K562 (cell line): ENCODE data around the gene PTPN11. TPM values are rescaled to one million over a fixed set of nuclear protein-coding genes. Genes with fewer than 3 reads are reported as not detected.

ENCODE experiments used
- ATAC-seq: fragments of 200-7000 bp; cut with Tn5 transposase; 3 replicates; pipeline ENCODE4 v1.9.1; 2020; ENCODE audit warnings: moderate library complexity
- BruUV-seq: library from RNA; stranded (reverse); fragments of 400-500 nt; replicated peaks from 2 replicates; lab custom pipeline; 2021; lab: Mats Ljungman, UMichigan
- CTCF ChIA-PET: fragments of 300-600 bp; formaldehyde crosslinking; extraction: SDS; loops from one replicate; lab custom pipeline; 2021; ENCODE audit warnings: low intra/inter-chr PET ratio; lab: Yijun Ruan, JAX
- POLR2A ChIA-PET: fragments of 300-600, 350-650 bp; sonication (Branson Sonifier 250); formaldehyde crosslinking; extraction: SDS; loops from one replicate; lab custom pipeline; 2021; ENCODE audit warnings: antibody characterized with exemption, inconsistent platforms; lab: Yijun Ruan, JAX
- DNase-seq, 4 experiments: peaks; one replicate each; pipeline versions ENCODE4 v3.0.0 to v3.0.0-alpha.2; 2011 to 2018; ENCODE audit warnings: low spot score in 3 of 4, mixed read lengths in 3 of 4; ENCODE audit errors: extremely low read depth in 1 of 4
- FAIRE-seq: peaks from 2 replicates; lab custom pipeline; 2011; peaks lifted over from hg19 to GRCh38; lab: Jason Lieb, UNC
- H2AFZ ChIP-seq: 2 replicates; pipeline ENCODE4 v1.6.0; 2011; ENCODE audit warnings: low read depth, low read length, control low read depth, inconsistent platforms
- H3K27ac ChIP-seq: fragments of 200-600 bp; 3 replicates; pipeline ENCODE4 v1.8.0; 2011; ENCODE audit warnings: low read depth, mild to moderate bottlenecking, control low read depth, inconsistent platforms, low read length, moderate library complexity, mixed read lengths; ENCODE audit errors: extremely low read depth
- H3K27me3 ChIP-seq, 2 experiments: fragments of 300-600 bp in 1 of 2; 2 replicates in 1 of 2; 3 replicates in 1 of 2; pipeline versions ENCODE4 v1.6.0 to v1.8.0; 2011; ENCODE audit warnings: inconsistent platforms in 2 of 2, low read length in 2 of 2, mild to moderate bottlenecking in 1 of 2, mixed read lengths in 1 of 2, moderate library complexity in 1 of 2; ENCODE audit not compliant: control insufficient read depth in 2 of 2, insufficient read depth in 2 of 2
- H3K36me3 ChIP-seq: fragments of 300-600 bp; 3 replicates; pipeline ENCODE4 v1.8.0; 2011; ENCODE audit warnings: mild to moderate bottlenecking, low read length, inconsistent platforms; ENCODE audit not compliant: control insufficient read depth, insufficient read depth
- H3K4me1 ChIP-seq, 2 experiments: fragments of 200-600 bp in 1 of 2; replicated peaks in 1 of 2; 2 replicates in 1 of 2; 3 replicates in 1 of 2; pipeline versions ENCODE4 v1.5.1 to v1.8.0; 2011; ENCODE audit warnings: inconsistent platforms in 2 of 2, low read length in 2 of 2, mild to moderate bottlenecking in 1 of 2, mixed read lengths in 1 of 2, moderate library complexity in 1 of 2; ENCODE audit not compliant: control insufficient read depth in 2 of 2, insufficient read depth in 2 of 2
- H3K4me2 ChIP-seq: 2 replicates; pipeline ENCODE4 v1.6.1; 2011; ENCODE audit warnings: low read length, control low read depth, inconsistent platforms, mixed read lengths; ENCODE audit not compliant: insufficient read depth
- H3K4me3 ChIP-seq: fragments of 200-600 bp; sonication (generic), shearing (Covaris generic); 2 replicates; pipeline ENCODE4 v1.5.1; 2016; ENCODE audit warnings: control low read depth, inconsistent platforms
- H3K79me2 ChIP-seq: fragments of 200-600 bp; 3 replicates; pipeline ENCODE4 v1.8.0; 2011; ENCODE audit warnings: low read length, inconsistent platforms; ENCODE audit not compliant: control insufficient read depth, insufficient read depth
- H3K9ac ChIP-seq, 2 experiments: 2 replicates each; pipeline versions ENCODE4 v1.6.0 to v1.6.1; 2011; ENCODE audit warnings: low read depth in 2 of 2, low read length in 2 of 2, control low read depth in 1 of 2, inconsistent platforms in 1 of 2, mild to moderate bottlenecking in 1 of 2, mixed read lengths in 1 of 2; ENCODE audit not compliant: insufficient read depth in 1 of 2
- H3K9me1 ChIP-seq: one replicate; pipeline ENCODE4 v1.6.0; 2011; ENCODE audit warnings: inconsistent platforms, mild to moderate bottlenecking, low read length, moderate library complexity; ENCODE audit not compliant: control insufficient read depth, insufficient read depth
- H3K9me3 ChIP-seq: replicated peaks from 2 replicates; pipeline ENCODE4 v1.5.1; 2011; ENCODE audit warnings: low read depth, low read length, inconsistent platforms; ENCODE audit not compliant: control insufficient read depth, insufficient read depth
- H4K20me1 ChIP-seq: replicated peaks from 2 replicates; pipeline ENCODE4 v1.6.1; 2011; ENCODE audit warnings: low read length, inconsistent platforms, mixed read lengths; ENCODE audit not compliant: control insufficient read depth, insufficient read depth
- ASH1L ChIP-seq: fragments of 450-650 bp; IDR thresholded peaks from 2 replicates; pipeline ENCODE4 v1.6.1; 2018; ENCODE audit warnings: borderline replicate concordance, mild to moderate bottlenecking, low read depth; ENCODE audit not compliant: partially characterized antibody
- EGR1 ChIP-seq: fragments of 450-650 bp; conservative IDR thresholded peaks from 2 replicates; pipeline ENCODE4 v1.6.1; 2017; ENCODE audit warnings: mild to moderate bottlenecking
- GATAD2A ChIP-seq: fragments of 450-650 bp; IDR thresholded peaks from 2 replicates; pipeline ENCODE4 v1.6.1; 2017
- MAZ ChIP-seq, 2 experiments: fragments of 450-650 bp in 1 of 2; sonication (generic) in 1 of 2; formaldehyde crosslinking; IDR thresholded peaks in 1 of 2; conservative IDR thresholded peaks in 1 of 2; 2 replicates each; pipeline versions ENCODE4 v1.4.0 to v1.5.0; 2020; ENCODE audit warnings: mild to moderate bottlenecking in 1 of 2, missing genetic modification reagents in 1 of 2
- MTA2 ChIP-seq: fragments of 450-650 bp; IDR thresholded peaks from 2 replicates; pipeline ENCODE4 v1.6.1; 2016; ENCODE audit warnings: low read depth
- SMARCE1 ChIP-seq: fragments of 450-650 bp; IDR thresholded peaks from 2 replicates; pipeline ENCODE4 v1.7.1; 2016; ENCODE audit warnings: mild to moderate bottlenecking
- STAT5A ChIP-seq: IDR thresholded peaks from 2 replicates; pipeline ENCODE4 v1.6.1; 2012; ENCODE audit warnings: low read length, inconsistent platforms, borderline replicate concordance
- ZNF134 ChIP-seq: fragments of 250-450 bp; sonication (Bioruptor Pico); conservative IDR thresholded peaks from 2 replicates; pipeline ENCODE4 v1.4.0; 2020
- ZNF224 ChIP-seq: sonication (generic); formaldehyde crosslinking; IDR thresholded peaks from 2 replicates; pipeline ENCODE4 v1.8.0; 2022; ENCODE audit warnings: mild to moderate bottlenecking, missing genetic modification reagents
- ZNF717 ChIP-seq: fragments of 250-450 bp; sonication (Bioruptor Pico); IDR thresholded peaks from 2 replicates; pipeline ENCODE4 v1.5.0; 2021
- ZNF778 ChIP-seq: fragments of 450-650 bp; formaldehyde crosslinking; IDR thresholded peaks from 2 replicates; pipeline ENCODE4 v1.4.0; 2020; ENCODE audit warnings: mild to moderate bottlenecking, moderate library complexity
- WGBS: fragments of 100-300 bp; shearing (Covaris generic); methylation state at CpG from one replicate; pipeline ENCODE4 v1.1.6; 2016; ENCODE audit warnings: low coverage, mixed read lengths; ENCODE audit not compliant: insufficient coverage; ENCODE audit errors: missing lambda C conversion rate; 5-methylcytosine and 5-hydroxymethylcytosine counted together
- in situ Hi-C: fragments of 300-500 bp; cut with MboI; formaldehyde crosslinking; loops from 4 replicates; pipeline ENCODE4 v1.15.0; 2018; ENCODE audit warnings: inconsistent platforms, mixed read lengths
- intact Hi-C: fragments of 100-400 bp; cut with micrococcal nuclease; formaldehyde crosslinking; loops from 2 replicates; pipeline ENCODE4 v1.14.2; 2022
- polyA plus RNA-seq, 8 experiments: library from polyadenylated mRNA; depleted of rRNA in 4 of 8; stranded (reverse) in 5 of 8; unstranded in 3 of 8; fragments of >200 nt; fragmentation: Nextera tagmentation in 2 of 8; fragmentation: Illumina TruSeq in 1 of 8; extraction: Ambion mirVana in 2 of 8; extraction: Trizol in 1 of 8; gene quantifications; 2 replicates each; pipeline versions ENCODE4 v1.2.1 to v1.2.3, GENCODE V29; 2011 to 2014; ENCODE audit warnings: inconsistent platforms in 1 of 8, missing spikeins in 1 of 8
- total RNA-seq, 7 experiments: library from RNA; depleted of rRNA in 6 of 7; stranded (reverse); fragments of >200 nt in 6 of 7; fragmentation: Illumina TruSeq in 2 of 7; extraction: Trizol in 2 of 7; gene quantifications; 2 replicates each; pipeline versions ENCODE4 v1.2.1 to v1.2.3, GENCODE V29; 2011 to 2021; ENCODE audit warnings: low replicate concordance in 1 of 7
- TF ChIP-seq, protein P1 (sequence below): fragments of 450-650 bp; formaldehyde crosslinking; IDR thresholded peaks from 2 replicates; pipeline ENCODE4 v1.4.0; 2022; ENCODE audit warnings: missing genetic modification characterization
- TF ChIP-seq, protein P2 (sequence below): sonication (generic); formaldehyde crosslinking; IDR thresholded peaks from 2 replicates; pipeline ENCODE4 v1.8.0; 2022; ENCODE audit warnings: missing genetic modification reagents, mild to moderate bottlenecking, moderate library complexity, borderline replicate concordance

PTPN11 gene
- total and polyA plus RNA-seq, 9 of the 15 experiments (the other 6 are each of a cell fraction or from before 2014, with no cell fraction given): 22.5 to 126 (median 79.7) TPM

- no peaks in the 10 kb centered on the region for H3K9me3 ChIP-seq
- ATAC-seq: no peak
- H3K4me3 ChIP-seq: no peak overlapping the region
- H3K9ac ChIP-seq: no peak overlapping the region
- peak; percentile 39; the same call in 1 of the 2 replicates for TF ChIP-seq EGR1
- TF ChIP-seq, protein P1, sequence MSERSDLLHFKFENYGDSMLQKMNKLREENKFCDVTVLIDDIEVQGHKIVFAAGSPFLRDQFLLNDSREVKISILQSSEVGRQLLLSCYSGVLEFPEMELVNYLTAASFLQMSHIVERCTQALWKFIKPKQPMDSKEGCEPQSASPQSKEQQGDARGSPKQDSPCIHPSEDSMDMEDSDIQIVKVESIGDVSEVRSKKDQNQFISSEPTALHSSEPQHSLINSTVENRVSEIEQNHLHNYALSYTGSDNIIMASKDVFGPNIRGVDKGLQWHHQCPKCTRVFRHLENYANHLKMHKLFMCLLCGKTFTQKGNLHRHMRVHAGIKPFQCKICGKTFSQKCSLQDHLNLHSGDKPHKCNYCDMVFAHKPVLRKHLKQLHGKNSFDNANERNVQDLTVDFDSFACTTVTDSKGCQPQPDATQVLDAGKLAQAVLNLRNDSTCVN (CRISPR knock-in tag): no peak
- intact Hi-C loops: no loop called here
- BruUV-seq: no TSS peak
- CTCF ChIA-PET: no interaction called here
- in situ Hi-C loops: no loop called here
- no peaks in the 10 kb centered on the region for H3K36me3 ChIP-seq
- DNase-seq: no peak
- H3K27me3 ChIP-seq: peaks cover 15 to 31% of the 10 kb centered on the region in 2 experiments; a peak in 3 of 5 replicates
- H3K9me1 ChIP-seq: no peaks in the 10 kb centered on the region
- no peaks in the 10 kb centered on the region for H4K20me1 ChIP-seq
- 2% methylated on average over 4 of the region's 4 CpGs for WGBS
- no peak overlapping the region for H2AFZ ChIP-seq
- no peak overlapping the region for H3K27ac ChIP-seq
- no peak overlapping the region for H3K4me2 ChIP-seq
- no peaks in the 10 kb centered on the region for H3K4me1 ChIP-seq
- POLR2A ChIA-PET: no interaction called here
- no peak for FAIRE-seq
- H3K79me2 ChIP-seq: no peaks in the 10 kb centered on the region
Observed at GRCh38 chr12:112543751-112544150, 125.0 kb downstream of the PTPN11 start.

DNA sequence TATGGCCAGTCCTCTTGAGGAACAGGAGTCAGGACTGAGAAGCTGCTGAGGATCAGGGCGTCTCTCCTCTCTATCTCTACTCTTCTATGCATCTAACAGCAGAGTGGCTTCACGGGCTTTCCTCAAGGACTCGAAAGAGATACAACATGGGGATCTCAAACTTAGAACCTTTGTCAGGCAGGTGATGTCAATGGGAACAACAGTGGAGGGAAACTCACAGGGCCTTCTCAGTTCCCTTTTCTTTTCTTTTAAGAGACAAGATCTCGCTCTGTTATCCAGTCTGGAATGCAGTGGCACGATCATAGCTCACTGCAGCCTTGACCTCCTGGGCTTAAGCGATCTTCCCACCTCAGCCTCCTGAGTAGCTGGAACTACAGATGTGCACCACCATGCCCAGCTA lies 127.6 kb downstream of the PTPN11 start:
- Histone ChIP-seq H4K20me1 (no peaks in the 10 kb centered on the region), H3K27me3 (peaks cover 19 to 33% of the 10 kb centered on the region in 2 experiments; a peak in 4 of 5 replicates), H2AFZ (no peak overlapping the region), H3K36me3 (no peaks in the 10 kb centered on the region), H3K9ac (no peak overlapping the region), H3K4me3 (no peak overlapping the region), H3K9me3 (no peaks in the 10 kb centered on the region), H3K27ac (no peak overlapping the region), H3K9me1 (no peaks in the 10 kb centered on the region), H3K4me2 (no peak overlapping the region), H3K4me1 (no peaks in the 10 kb centered on the region), H3K79me2 (no peaks in the 10 kb centered on the region)
- peak; percentile 42 for ATAC-seq
- ChIA-PET CTCF (no interaction called here), POLR2A (interaction anchor here (0.6 kb wide), 2 partner anchors 29 to 873 kb away, joined by 3 read pairs; no protein-coding TSS in a partner anchor)
- BruUV-seq: no TSS peak
- in situ Hi-C loops: no loop called here
- DNase-seq: no peak
- intact Hi-C loops: no loop called here
- WGBS: 0% methylated on average over 6 of the region's 6 CpGs
- no peak for FAIRE-seq
- TF ChIP-seq SMARCE1 (no peak), MTA2 (no peak), STAT5A (no peak), ASH1L (no peak), ZNF717 (CRISPR knock-in tag) (no peak), ZNF224 (no peak), GATAD2A (no peak), ZNF778 (no peak), ZNF134 (CRISPR knock-in tag) (no peak), MAZ (CRISPR knock-in tag; conservative IDR thresholded peaks at IDR 0.05 in 1 of 2, IDR thresholded peaks at IDR 0.05 in 1 of 2) (no peak)
- TF ChIP-seq, protein P2, sequence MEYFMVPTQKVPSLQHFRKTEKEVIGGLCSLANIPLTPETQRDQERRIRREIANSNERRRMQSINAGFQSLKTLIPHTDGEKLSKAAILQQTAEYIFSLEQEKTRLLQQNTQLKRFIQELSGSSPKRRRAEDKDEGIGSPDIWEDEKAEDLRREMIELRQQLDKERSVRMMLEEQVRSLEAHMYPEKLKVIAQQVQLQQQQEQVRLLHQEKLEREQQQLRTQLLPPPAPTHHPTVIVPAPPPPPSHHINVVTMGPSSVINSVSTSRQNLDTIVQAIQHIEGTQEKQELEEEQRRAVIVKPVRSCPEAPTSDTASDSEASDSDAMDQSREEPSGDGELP (CRISPR knock-in tag): no peak
